ENCODE data around the gene IL23R.

DNA sequence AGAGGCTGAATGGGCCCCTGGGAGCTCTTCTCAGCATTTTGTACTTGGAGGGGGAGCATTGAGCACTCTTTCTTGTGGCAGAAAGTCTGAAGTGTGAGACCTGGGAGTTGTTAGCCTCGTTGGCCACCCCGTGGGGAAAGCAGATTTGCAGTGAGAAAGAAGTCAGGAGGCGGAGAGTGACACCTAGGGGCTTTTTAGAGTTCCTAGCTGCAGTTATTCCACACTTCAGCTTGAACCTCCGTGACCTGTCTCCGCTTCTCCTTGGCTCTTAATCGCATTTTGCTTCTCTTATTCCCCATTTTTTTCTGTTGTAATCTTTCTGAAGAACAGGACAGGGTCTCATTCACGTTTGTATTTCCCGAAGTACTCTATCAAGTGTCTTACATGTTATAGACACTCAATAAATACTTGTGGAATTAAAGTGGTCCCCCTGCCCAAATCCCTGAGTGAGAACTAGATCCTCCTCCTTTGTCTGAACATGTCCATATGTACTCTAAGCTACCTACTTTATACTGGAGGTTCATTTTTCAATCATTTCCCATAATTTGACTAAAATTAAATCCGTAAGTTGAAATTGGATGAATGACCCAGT is 17.0 kb upstream of the IL23R start:
- TF ChIP-seq, protein P1, sequence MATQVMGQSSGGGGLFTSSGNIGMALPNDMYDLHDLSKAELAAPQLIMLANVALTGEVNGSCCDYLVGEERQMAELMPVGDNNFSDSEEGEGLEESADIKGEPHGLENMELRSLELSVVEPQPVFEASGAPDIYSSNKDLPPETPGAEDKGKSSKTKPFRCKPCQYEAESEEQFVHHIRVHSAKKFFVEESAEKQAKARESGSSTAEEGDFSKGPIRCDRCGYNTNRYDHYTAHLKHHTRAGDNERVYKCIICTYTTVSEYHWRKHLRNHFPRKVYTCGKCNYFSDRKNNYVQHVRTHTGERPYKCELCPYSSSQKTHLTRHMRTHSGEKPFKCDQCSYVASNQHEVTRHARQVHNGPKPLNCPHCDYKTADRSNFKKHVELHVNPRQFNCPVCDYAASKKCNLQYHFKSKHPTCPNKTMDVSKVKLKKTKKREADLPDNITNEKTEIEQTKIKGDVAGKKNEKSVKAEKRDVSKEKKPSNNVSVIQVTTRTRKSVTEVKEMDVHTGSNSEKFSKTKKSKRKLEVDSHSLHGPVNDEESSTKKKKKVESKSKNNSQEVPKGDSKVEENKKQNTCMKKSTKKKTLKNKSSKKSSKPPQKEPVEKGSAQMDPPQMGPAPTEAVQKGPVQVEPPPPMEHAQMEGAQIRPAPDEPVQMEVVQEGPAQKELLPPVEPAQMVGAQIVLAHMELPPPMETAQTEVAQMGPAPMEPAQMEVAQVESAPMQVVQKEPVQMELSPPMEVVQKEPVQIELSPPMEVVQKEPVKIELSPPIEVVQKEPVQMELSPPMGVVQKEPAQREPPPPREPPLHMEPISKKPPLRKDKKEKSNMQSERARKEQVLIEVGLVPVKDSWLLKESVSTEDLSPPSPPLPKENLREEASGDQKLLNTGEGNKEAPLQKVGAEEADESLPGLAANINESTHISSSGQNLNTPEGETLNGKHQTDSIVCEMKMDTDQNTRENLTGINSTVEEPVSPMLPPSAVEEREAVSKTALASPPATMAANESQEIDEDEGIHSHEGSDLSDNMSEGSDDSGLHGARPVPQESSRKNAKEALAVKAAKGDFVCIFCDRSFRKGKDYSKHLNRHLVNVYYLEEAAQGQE (IDR thresholded peaks at IDR 0.05; ENCODE audit: insufficient read depth in 1 of 2, low read depth in 2 of 2, low read length in 2 of 2), result no peak
- TF ChIP-seq POLR2AphosphoS5 (IDR thresholded peaks at IDR 0.05; ENCODE audit: low read depth, low read length) (no peak), TAF1 (IDR thresholded peaks at IDR 0.05; ENCODE audit: borderline replicate concordance, insufficient read depth, low read length) (no peak)
